Thymus (tissue), 11 donors: Measurements from ENCODE around the gene SHC2. TPM values are rescaled to one million over a fixed set of nuclear protein-coding genes. Genes with fewer than 3 reads are reported as not detected.
"Not testable (repeated sequence)": the region's sequence is repeated elsewhere in the genome, so short reads cannot be mapped to it uniquely, and the experiment has no call there.

Source experiments
- DNase-seq, 9 donors: peaks; one replicate each; pipeline ENCODE4 v3.0.0-alpha.2; 2013; ENCODE audit warnings: low spot score in 9 of 9, low read depth in 6 of 9, missing footprints in 1 of 9
- H3K27ac ChIP-seq, 2 donors: one replicate each; pipeline ENCODE4 v1.5.1; 2013; ENCODE audit warnings: control low read depth in 1 of 2, low read depth in 1 of 2, low read length in 1 of 2, mild to moderate bottlenecking in 1 of 2, moderate library complexity in 1 of 2
- H3K27me3 ChIP-seq, 2 donors: one replicate each; pipeline ENCODE4 v1.5.1; 2013; ENCODE audit warnings: low read length in 1 of 2; ENCODE audit not compliant: control insufficient read depth in 2 of 2, insufficient read depth in 1 of 2
- H3K36me3 ChIP-seq, 2 donors: one replicate each; pipeline ENCODE4 v1.5.1; 2013; ENCODE audit warnings: low read length in 1 of 2, mild to moderate bottlenecking in 1 of 2, moderate library complexity in 1 of 2; ENCODE audit not compliant: control insufficient read depth in 2 of 2, insufficient read depth in 2 of 2
- H3K4me1 ChIP-seq, 2 donors: one replicate each; pipeline ENCODE4 v1.5.1; 2013; ENCODE audit warnings: low read length in 2 of 2; ENCODE audit not compliant: control insufficient read depth in 2 of 2, insufficient read depth in 2 of 2
- H3K4me3 ChIP-seq, 2 donors: one replicate each; pipeline ENCODE4 v1.5.1; 2013; ENCODE audit warnings: low read length in 2 of 2, control low read depth in 1 of 2, mild to moderate bottlenecking in 1 of 2
- H3K9me3 ChIP-seq, 2 donors: one replicate each; pipeline ENCODE4 v1.5.1; 2013; ENCODE audit warnings: low read length in 1 of 2, mild to moderate bottlenecking in 1 of 2; ENCODE audit not compliant: control insufficient read depth in 2 of 2, insufficient read depth in 1 of 2
- WGBS: extraction: QIAGEN DNeasy Blood & Tissue Kit; methylation state at CpG from one replicate; pipeline ENCODE4 v1.1.7; 2013; 5-methylcytosine and 5-hydroxymethylcytosine counted together
- polyA plus RNA-seq: library from polyadenylated mRNA; stranded (reverse); fragments of 200-250 nt; gene quantifications from one replicate; pipeline ENCODE4 v1.2.3, GENCODE V29; 2013
- total RNA-seq: library from RNA; stranded (reverse); fragments of 120-200 nt; gene quantifications from one replicate; pipeline ENCODE4 v1.2.4, GENCODE V29; 2013
- donor health status: healthy.

Gene SHC2
- total and polyA plus RNA-seq, 2 donors, result 1.1 to 5.2 TPM

GRCh38 chr19:401866-402511 lies 58.8 kb downstream of the SHC2 start:
- Histone ChIP-seq H3K4me3 (no peak overlapping the region), H3K4me1 (no peaks in the 10 kb centered on the region), H3K9me3 (peaks cover 0 to 32% of the 10 kb centered on the region in 2 donors), H3K27me3 (peaks cover under 1 to 21% of the 10 kb centered on the region in 2 donors), H3K36me3 (no peaks in the 10 kb centered on the region), H3K27ac (no peak overlapping the region)
- no peak for DNase-seq
- WGBS, result 64% methylated on average over 38 of the region's 38 CpGs

GRCh38 chr19:400976-401865 lies 59.6 kb downstream of the SHC2 start:
- Histone ChIP-seq H3K27me3 (peaks cover 0 to 14% of the 10 kb centered on the region in 2 donors), H3K27ac (no peak overlapping the region), H3K4me1 (no peaks in the 10 kb centered on the region), H3K36me3 (no peaks in the 10 kb centered on the region), H3K9me3 (peaks cover 0 to 36% of the 10 kb centered on the region in 2 donors), H3K4me3 (no peak overlapping the region)
- WGBS, result 92% methylated on average over 43 of the region's 43 CpGs
- no peak for DNase-seq

GRCh38 chr19:399370-399769 lies 61.5 kb downstream of the SHC2 start:
- Histone ChIP-seq H3K27me3 (peaks cover 0 to 2% of the 10 kb centered on the region in 2 donors), H3K36me3 (no peaks in the 10 kb centered on the region), H3K9me3 (peaks cover 0 to 36% of the 10 kb centered on the region in 2 donors), H3K4me3 (no peak overlapping the region), H3K4me1 (no peaks in the 10 kb centered on the region), H3K27ac (no peak overlapping the region)
- WGBS, result 91% methylated on average over 9 of the region's 9 CpGs
- no peak for DNase-seq

- 91% methylated on average over 17 of the region's 17 CpGs for WGBS
- H3K27me3 ChIP-seq, result peaks cover 0 to 2% of the 10 kb centered on the region in 2 donors
- no peak for DNase-seq
- H3K9me3 ChIP-seq, result peaks cover 0 to 36% of the 10 kb centered on the region in 2 donors
- no peak overlapping the region for H3K27ac ChIP-seq
- H3K4me3 ChIP-seq, result no peak overlapping the region
- H3K36me3 ChIP-seq, result no peaks in the 10 kb centered on the region
- H3K4me1 ChIP-seq, result no peaks in the 10 kb centered on the region
These were observed 62.1 kb downstream of the SHC2 start for GRCh38 chr19:398719-399118.

GRCh38 chr19:397941-398706 lies 62.7 kb downstream of the SHC2 start:
- H3K4me1 ChIP-seq, result no peaks in the 10 kb centered on the region
- no peaks in the 10 kb centered on the region for H3K36me3 ChIP-seq
- no peak for DNase-seq
- peaks cover 0 to 2% of the 10 kb centered on the region in 2 donors for H3K27me3 ChIP-seq
- H3K27ac ChIP-seq, result no peak overlapping the region
- no peak overlapping the region for H3K4me3 ChIP-seq
- 96% methylated on average over 31 of the region's 31 CpGs for WGBS
- peaks cover 0 to 37% of the 10 kb centered on the region in 2 donors for H3K9me3 ChIP-seq

GRCh38 chr19:397321-397720 lies 63.5 kb downstream of the SHC2 start:
- no peak for DNase-seq
- H3K9me3 ChIP-seq, result peaks cover 0 to 38% of the 10 kb centered on the region in 2 donors
- no peaks in the 10 kb centered on the region for H3K36me3 ChIP-seq
- H3K27me3 ChIP-seq, result peaks cover 0 to 2% of the 10 kb centered on the region in 2 donors
- no peak overlapping the region for H3K4me3 ChIP-seq
- 84% methylated on average over 18 of the region's 18 CpGs for WGBS
- H3K4me1 ChIP-seq, result no peaks in the 10 kb centered on the region
- H3K27ac ChIP-seq, result no peak overlapping the region

GRCh38 chr19:395467-395866 lies 65.4 kb downstream of the SHC2 start:
- H3K9me3 ChIP-seq, result peaks cover 0 to 42% of the 10 kb centered on the region in 2 donors
- no peaks in the 10 kb centered on the region for H3K4me1 ChIP-seq
- H3K36me3 ChIP-seq, result no peaks in the 10 kb centered on the region
- 83% methylated on average over 5 of the region's 5 CpGs for whole genome bisulfite sequencing
- no peak for DNase-seq
- no peak overlapping the region for H3K4me3 ChIP-seq
- no peak overlapping the region for H3K27ac ChIP-seq
- H3K27me3 ChIP-seq, result peaks cover 0 to 2% of the 10 kb centered on the region in 2 donors

GRCh38 chr19:394857-395256 lies 66.0 kb downstream of the SHC2 start:
- H3K36me3 ChIP-seq, DNase-seq, H3K27me3 ChIP-seq, H3K4me3 ChIP-seq, H3K27ac ChIP-seq, H3K4me1 ChIP-seq: not testable (repeated sequence)
- H3K9me3 ChIP-seq, result peaks cover 0 to 42% of the 10 kb centered on the region in 2 donors
- 98% methylated on average over 1 of the region's 1 CpG for WGBS

GRCh38 chr19:393560-393959 lies 67.3 kb downstream of the SHC2 start:
- H3K27ac ChIP-seq, DNase-seq, H3K27me3 ChIP-seq, H3K4me3 ChIP-seq, H3K36me3 ChIP-seq, H3K4me1 ChIP-seq: not testable (repeated sequence)
- H3K9me3 ChIP-seq, result peaks cover 0 to 32% of the 10 kb centered on the region in 2 donors
